GM19351 (cell line): ENCODE results near the gene ARHGEF40.
A peak's percentile ranks its signal among the peaks of the same experiment; 100 is the strongest.

Experiments
- ATAC-seq: cut with Tn5 transposase; IDR thresholded peaks from one replicate; pipeline ENCODE4 v1.9.1; 2021; ENCODE audit warnings: mild to moderate bottlenecking, moderate library complexity; ENCODE audit not compliant: unreplicated experiment

Gene ARHGEF40

DNA sequence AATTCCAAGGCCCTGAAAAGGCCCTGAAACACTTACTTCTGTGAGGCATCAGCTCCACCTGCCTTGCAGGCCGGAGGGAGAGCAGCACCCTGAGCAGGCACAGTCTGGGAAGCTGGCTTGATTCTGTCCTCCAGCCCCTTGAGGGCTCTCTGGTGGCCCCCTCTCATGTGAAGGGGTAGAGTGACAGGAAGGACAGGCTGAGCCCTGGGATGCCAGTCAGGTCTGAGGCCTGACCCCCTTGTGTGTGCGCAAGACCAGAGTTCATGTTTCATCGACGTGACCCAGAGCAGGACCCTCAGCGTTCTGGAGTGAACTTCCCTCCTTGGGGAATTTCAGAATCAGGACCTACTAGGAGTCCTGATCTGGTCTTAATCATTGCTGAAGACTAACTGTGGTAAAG is 11.2 kb upstream of the ARHGEF40 start:
- ATAC-seq, result no peak

DNA sequence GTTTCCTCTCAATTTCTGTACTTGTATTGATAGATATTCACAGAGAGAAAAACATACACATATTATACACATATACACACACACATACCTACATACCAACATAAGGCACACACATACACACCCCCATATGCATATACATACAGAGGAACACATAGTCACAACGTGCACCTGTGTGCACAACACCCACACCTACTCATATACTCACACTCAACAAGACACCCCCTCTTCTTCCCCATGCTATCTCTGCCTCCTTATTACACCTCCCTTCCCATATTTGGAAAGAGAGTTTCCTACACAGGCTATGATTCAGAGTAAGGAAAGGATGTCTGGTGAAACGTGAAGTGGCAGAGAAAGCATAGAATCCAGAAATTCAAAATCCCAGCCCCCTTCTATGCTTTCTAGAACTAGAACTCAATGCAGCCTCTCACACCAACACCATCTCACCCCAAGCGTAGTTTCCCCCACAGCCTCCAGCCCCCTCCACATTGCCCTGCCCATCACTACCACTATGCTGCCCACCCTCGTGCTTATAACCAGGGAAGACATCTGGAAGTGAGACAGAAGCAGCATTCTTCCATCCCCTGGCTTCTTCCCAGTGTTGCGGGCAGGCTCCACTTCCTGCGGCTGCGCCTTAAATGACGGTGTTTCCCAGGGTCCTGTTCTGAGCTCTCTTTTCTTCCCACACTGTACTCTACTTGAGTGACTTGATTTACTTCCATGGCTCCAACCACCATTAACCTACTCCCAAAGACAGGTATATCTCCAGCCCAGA is 10.1 kb upstream of the ARHGEF40 start:
- no peak for ATAC-seq

DNA sequence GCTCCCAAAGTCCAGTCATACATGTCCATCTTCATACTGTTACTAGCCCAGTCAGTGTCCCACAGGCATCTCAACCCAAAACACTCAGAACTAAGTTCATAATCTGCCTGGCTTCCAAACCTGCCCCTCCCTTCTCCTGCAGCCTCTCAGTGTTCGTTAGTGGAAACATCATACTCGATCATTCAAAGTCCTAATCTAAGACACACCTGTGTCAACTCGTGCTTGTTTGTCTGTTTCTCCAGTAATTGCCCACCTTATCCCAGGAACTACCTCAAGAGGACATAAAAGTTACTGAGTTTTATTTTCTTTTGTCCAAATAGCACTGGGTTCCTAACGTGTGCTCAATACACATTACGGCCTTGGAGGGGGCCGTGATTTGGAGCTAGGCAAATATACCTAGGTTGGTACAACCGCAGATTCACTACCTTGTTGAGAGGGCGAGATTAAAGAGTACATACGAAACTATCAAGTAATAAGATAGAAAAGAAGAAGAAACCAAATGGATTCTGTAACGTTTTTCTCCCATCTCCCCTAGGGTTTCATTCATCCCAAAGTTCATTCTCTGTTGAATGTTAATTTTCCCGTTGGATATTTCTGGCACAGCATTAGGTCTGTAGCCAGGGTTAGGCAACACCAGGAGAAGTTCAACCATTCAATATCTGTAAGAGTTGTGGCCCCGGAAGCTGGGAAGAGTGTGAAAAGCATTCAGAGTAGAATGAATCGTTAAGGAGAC is 9.3 kb upstream of the ARHGEF40 start:
- ATAC-seq, result no peak

- ATAC-seq, result no peak
Measured at GRCh38 chr14:21061347-21061668, 8.8 kb upstream of the ARHGEF40 start.

DNA sequence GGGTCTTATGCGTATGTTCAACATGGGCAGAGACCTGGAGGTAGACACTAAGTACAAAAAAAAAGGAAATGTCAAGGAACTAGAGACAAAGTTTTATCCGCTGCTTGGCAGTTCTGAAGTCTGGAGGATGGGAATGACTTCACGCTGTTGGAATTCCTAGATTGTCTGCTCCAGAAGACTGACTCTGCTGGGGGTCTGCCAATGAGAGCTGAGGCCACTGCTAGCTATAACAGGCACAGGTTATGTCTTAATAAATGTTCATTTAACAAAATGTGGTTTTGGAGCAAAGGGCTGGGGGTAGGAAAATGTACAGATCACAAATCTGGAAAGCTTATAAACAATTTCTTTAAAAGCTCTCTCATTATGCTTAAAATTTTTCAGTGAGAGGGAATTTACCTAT is 6.6 kb upstream of the ARHGEF40 start:
- ATAC-seq, result no peak

DNA sequence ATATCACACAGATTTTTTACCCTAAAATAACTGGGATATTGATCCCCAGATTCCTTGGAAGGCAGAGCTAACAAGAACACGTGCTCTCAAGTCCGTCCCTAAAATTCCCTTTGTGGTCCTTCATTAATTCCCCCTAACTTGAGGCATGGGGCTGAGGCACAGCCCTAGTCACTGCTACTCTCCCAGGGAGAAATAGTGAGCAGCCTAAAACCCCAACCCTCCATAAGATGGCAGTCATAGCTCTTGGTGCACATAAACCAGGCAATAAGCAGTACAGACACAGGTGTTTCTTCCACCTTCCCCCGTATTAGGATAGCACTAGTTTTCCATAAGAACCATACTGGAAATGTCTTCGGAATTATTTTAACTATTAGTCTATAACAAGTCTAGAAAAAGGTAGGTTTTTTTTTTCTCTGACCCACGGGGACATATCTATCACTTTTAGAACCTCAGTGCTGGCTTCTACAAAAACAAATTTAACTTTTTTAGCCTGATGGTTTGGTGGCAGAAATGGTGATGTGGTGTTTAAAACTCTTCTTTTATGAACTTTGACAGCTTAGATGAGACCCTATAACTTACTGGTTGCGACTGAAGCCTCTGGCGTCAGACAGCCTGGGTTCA is 3.1 kb upstream of the ARHGEF40 start:
- ATAC-seq, result no peak

- no peak for ATAC-seq
Measured at GRCh38 chr14:21068521-21069387, 1.4 kb upstream of the ARHGEF40 start.

DNA sequence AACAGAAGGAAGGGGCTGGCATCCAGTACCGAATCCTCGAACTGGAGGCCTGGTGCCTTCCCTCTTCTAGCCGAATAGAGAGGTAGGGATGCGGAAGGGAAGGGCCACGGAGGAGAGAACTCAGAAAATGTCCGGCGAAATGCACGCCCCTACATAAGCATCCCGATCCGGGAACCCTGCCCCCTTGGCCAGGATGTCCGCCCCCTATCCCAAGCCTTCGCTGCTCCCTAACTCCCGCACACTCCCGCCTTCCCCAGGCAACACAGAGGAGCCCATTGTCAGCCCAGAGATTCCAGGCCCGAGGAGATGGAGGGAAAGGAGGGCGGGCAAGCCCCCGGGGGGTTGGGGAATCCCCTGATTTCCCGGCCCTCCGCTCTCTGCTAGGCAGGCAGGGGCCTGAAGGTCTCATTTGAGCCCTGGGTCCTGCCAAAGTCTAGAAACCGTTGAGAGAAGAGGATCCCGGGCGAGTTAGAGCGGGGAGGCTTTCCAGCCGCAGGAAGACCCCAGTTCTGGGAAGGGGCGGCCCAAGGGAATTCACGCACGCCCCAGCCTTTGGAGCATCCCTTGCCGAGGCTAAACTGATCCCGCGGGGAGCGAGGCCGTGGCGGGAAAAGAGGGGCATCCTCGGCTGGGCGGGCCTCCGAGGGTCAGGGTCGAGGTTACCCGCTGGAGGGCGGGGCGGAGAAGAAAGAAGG is 569 bp upstream of the ARHGEF40 start:
- no peak for ATAC-seq

DNA sequence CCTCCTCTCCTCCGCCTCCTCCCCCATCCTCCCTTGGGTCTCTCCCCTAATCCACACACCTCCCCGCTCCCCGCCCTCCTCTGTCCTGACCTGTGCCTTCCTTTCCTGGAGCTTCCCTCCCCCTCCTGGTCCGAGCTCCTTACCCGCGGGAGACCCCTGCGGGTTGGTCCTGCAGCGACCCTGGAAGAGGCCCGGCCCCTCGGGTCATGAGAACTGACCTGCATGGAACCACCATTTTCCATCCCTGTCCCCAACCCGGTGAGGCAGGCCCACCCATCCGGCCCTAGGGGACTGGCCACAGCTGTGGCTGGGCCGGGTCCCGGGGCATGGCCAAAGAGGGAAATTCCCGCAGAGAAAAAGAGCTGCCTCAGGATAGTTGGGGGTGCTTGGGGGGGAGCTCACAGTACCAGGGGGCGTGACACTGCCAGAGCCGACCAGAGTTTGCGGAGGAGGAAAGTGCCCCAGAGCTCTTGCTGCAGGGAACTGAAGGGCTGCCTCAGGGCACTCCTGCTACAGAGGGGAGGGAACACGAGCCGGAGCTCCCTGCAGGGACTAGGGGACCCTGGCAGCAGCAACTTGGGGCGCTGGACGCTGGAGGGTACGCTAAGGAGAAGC is 613 bp downstream of the ARHGEF40 start:
- ATAC-seq, result peak; percentile 18

DNA sequence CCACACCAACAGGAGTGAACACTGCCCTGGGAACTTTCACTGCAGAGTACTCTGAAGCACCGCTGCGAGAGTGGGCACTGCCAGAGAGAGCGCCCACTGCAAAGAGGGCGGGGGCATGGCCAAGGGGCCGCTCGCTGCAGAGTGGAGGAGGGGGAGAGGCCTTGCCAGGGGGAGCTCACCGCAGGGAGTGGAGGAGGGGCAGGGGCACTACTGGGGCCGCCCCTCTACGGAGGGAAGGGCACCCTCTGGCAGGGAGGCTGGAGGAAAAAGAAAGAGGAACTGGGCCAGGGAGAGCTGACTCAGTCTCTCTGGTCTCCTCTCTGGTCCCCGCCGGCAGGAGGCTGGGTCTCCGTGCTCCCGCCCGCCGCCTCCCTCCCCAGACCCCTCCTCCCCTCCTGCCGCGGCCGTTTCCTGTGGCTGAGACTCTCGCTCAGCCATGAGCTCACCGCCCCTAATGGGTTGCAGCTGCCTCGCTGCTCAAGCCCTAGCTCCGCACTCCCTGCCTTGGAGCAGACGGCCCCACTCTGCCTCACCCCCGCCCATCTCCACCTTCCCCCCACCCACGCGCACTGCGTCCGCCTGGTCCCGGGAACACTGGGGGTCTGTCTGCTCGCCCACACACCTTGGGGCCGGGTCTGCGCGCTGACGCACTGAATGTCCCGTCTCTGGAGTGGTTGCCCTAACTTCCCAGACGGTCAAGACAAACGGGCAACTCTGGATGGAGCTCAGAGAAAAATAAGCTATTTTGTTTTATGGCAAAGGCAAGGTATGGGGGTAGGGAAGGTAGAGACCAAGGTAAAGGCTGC is 1.3 kb downstream of the ARHGEF40 start:
- peak; percentile 64 for ATAC-seq

- no peak for ATAC-seq
Measured at GRCh38 chr14:21072031-21072473, 1.9 kb downstream of the ARHGEF40 start.

DNA sequence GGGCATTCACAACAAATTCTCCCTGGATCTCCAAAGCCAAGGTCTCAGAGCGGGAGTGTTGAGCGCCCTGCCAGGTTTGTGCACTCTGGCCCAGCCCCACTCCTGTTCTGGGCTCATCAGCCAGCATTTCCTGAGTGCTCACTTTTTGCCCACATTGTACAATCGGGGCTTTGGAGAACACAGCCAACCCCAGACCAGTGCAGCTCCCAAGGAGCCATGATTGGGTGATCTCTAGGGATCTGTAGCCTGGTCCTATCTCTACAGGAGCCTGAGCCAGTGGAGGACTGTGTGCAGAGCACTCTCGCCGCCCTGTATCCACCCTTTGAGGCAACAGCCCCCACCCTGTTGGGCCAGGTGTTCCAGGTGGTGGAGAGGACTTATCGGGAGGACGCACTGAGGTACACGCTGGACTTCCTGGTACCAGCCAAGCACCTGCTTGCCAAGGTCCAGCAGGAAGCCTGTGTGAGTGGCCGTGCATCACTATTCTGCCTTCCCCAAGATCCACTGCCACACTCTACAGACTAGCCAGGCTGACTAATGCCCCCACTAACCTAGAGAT is 2.8 kb downstream of the ARHGEF40 start:
- no peak for ATAC-seq

DNA sequence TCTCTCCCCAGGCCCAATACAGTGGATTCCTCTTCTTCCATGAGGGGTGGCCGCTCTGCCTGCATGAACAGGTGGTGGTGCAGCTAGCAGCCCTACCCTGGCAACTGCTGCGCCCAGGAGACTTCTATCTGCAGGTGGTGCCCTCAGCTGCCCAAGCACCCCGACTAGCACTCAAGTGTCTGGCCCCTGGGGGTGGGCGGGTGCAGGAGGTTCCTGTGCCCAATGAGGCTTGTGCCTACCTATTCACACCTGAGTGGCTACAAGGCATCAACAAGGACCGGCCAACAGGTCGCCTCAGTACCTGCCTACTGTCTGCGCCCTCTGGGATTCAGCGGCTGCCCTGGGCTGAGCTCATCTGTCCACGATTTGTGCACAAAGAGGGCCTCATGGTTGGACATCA is 3.8 kb downstream of the ARHGEF40 start:
- no peak for ATAC-seq

- ATAC-seq, result no peak
Measured at GRCh38 chr14:21074398-21075272, 4.5 kb downstream of the ARHGEF40 start.

GRCh38 chr14:21075719-21076437 is 5.8 kb downstream of the ARHGEF40 start:
- no peak for ATAC-seq

DNA sequence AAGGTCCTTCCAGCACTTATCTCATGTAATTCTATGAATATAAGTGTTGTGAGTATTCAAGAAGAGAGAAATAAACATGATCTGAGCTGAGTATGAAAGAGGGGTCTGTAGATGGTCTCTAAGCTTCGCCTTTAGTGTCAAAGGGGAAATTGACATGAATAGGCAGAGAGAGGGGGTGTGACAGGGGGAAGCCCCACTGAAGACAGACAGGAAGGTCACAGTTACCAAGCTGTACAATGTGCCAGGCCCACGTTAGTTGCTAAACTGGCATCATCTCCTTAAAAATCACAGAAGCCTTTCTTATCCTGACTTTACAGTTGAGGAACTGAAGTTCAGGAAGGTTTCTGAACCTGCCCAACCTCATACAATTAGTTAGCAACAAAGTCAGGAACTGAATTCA is 7.6 kb downstream of the ARHGEF40 start:
- no peak for ATAC-seq

- ATAC-seq, result no peak
Measured at GRCh38 chr14:21078287-21078686, 8.2 kb downstream of the ARHGEF40 start.
